HepG2 (cell line): ENCODE data around the gene HNRNPA1. TPM values are rescaled to one million over a fixed set of nuclear protein-coding genes. Genes with fewer than 3 reads are reported as not detected.
"Not testable (repeated sequence)": the region's sequence is repeated elsewhere in the genome, so short reads cannot be mapped to it uniquely, and the experiment has no call there.

ENCODE experiments used
- ATAC-seq: fragments of 200-7000 bp; cut with Tn5 transposase; 3 replicates; pipeline ENCODE4 v1.9.1; 2020; ENCODE audit warnings: mild to moderate bottlenecking, moderate library complexity
- BruUV-seq: library from RNA; stranded (reverse); fragments of 400-500 nt; replicated peaks from 2 replicates; lab custom pipeline; 2021; lab: Mats Ljungman, UMichigan
- CTCF ChIA-PET: fragments of 300-600 bp; formaldehyde crosslinking; extraction: SDS; loops from one replicate; lab custom pipeline; 2021; ENCODE audit warnings: low total read pairs, inconsistent platforms, low intra/inter-chr PET ratio; lab: Yijun Ruan, JAX
- POLR2A ChIA-PET: fragments of 350-600 bp; sonication (Branson Sonifier 250); formaldehyde crosslinking; loops from one replicate; lab custom pipeline; 2020; ENCODE audit warnings: antibody characterized with exemption, inconsistent platforms; lab: Yijun Ruan, JAX
- DNase-seq: peaks from one replicate; pipeline ENCODE4 v3.0.0-alpha.2; 2015; ENCODE audit warnings: low spot score
- FAIRE-seq: peaks from 3 replicates; lab custom pipeline; 2011; peaks lifted over from hg19 to GRCh38; lab: Jason Lieb, UNC
- H2AFZ ChIP-seq: one replicate; pipeline ENCODE4 v1.6.1; 2011; ENCODE audit warnings: low read length, inconsistent platforms
- H3K27ac ChIP-seq: fragments of 300-600 bp; 3 replicates; pipeline ENCODE4 v1.8.0; 2011; ENCODE audit warnings: mixed run types, mild to moderate bottlenecking, mixed read lengths, low read length, inconsistent platforms; ENCODE audit not compliant: insufficient read depth; ENCODE audit errors: extremely low read length
- H3K27me3 ChIP-seq, 2 experiments: fragments of 200-600 bp in 1 of 2; 2 replicates in 1 of 2; 3 replicates in 1 of 2; pipeline versions ENCODE4 v1.6.0 to v1.8.0; 2011; ENCODE audit warnings: low read length in 2 of 2, mild to moderate bottlenecking in 2 of 2, moderate library complexity in 2 of 2, inconsistent platforms in 1 of 2; ENCODE audit not compliant: insufficient read depth in 2 of 2, control insufficient read depth in 1 of 2
- H3K36me3 ChIP-seq, 2 experiments: fragments of 200-600 bp in 1 of 2; replicated peaks in 1 of 2; 2 replicates in 1 of 2; 3 replicates in 1 of 2; pipeline versions ENCODE4 v1.5.1 to v1.8.0; 2011; ENCODE audit warnings: low read length in 2 of 2, inconsistent platforms in 1 of 2; ENCODE audit not compliant: insufficient read depth in 2 of 2, control insufficient read depth in 1 of 2
- H3K4me1 ChIP-seq: 2 replicates; pipeline ENCODE4 v1.5.1; 2012; ENCODE audit warnings: low read length, inconsistent platforms; ENCODE audit not compliant: insufficient read depth
- H3K4me2 ChIP-seq: 2 replicates; pipeline ENCODE4 v1.6.0; 2011; ENCODE audit warnings: low read depth, low read length, inconsistent platforms
- H3K4me3 ChIP-seq, 3 experiments: fragments of 200-600 bp in 1 of 3; sonication (generic), shearing (Covaris generic) in 1 of 3; replicated peaks in 1 of 3; 2 replicates each; pipeline ENCODE4 v1.5.1; 2011 to 2016; ENCODE audit warnings: low read length in 3 of 3, inconsistent platforms in 2 of 3, low read depth in 2 of 3, mild to moderate bottlenecking in 2 of 3, control low read depth in 1 of 3, mixed read lengths in 1 of 3; ENCODE audit not compliant: insufficient read depth in 1 of 3
- H3K79me2 ChIP-seq: one replicate; pipeline ENCODE4 v1.6.1; 2011; ENCODE audit warnings: low read length, inconsistent platforms; ENCODE audit not compliant: insufficient read depth
- H3K9ac ChIP-seq: 2 replicates; pipeline ENCODE4 v1.6.0; 2011; ENCODE audit warnings: mild to moderate bottlenecking, low read depth, low read length, inconsistent platforms; ENCODE audit not compliant: insufficient read depth
- H3K9me3 ChIP-seq: 2 replicates; pipeline ENCODE4 v1.5.1; 2012; ENCODE audit warnings: mild to moderate bottlenecking, low read length
- H4K20me1 ChIP-seq: 2 replicates; pipeline ENCODE4 v1.6.0; 2011; ENCODE audit warnings: inconsistent platforms, mild to moderate bottlenecking, low read length, moderate library complexity; ENCODE audit not compliant: insufficient read depth
- ARID2 ChIP-seq: sonication (generic); formaldehyde crosslinking; IDR thresholded peaks from 2 replicates; pipeline ENCODE4 v1.8.1; 2022; ENCODE audit warnings: mild to moderate bottlenecking, missing genetic modification reagents, borderline replicate concordance
- ATF1 ChIP-seq: IDR thresholded peaks from 2 replicates; pipeline ENCODE4 v1.6.1; 2016; ENCODE audit warnings: mild to moderate bottlenecking, control low read depth
- CCDC6 ChIP-seq: sonication (generic); formaldehyde crosslinking; IDR thresholded peaks from 2 replicates; pipeline ENCODE4 v1.8.1; 2022; ENCODE audit warnings: mild to moderate bottlenecking, missing genetic modification reagents, moderate library complexity
- EEA1 ChIP-seq: sonication (generic); formaldehyde crosslinking; IDR thresholded peaks from 2 replicates; pipeline ENCODE4 v1.5.1; 2020; ENCODE audit warnings: mild to moderate bottlenecking, missing genetic modification reagents, borderline replicate concordance
- FLYWCH1 ChIP-seq: sonication (generic); formaldehyde crosslinking; IDR thresholded peaks from 2 replicates; pipeline ENCODE4 v1.8.1; 2023; ENCODE audit warnings: mild to moderate bottlenecking, missing genetic modification reagents
- POLR2AphosphoS5 ChIP-seq: IDR thresholded peaks from 2 replicates; pipeline ENCODE4 v1.6.1; 2012; ENCODE audit warnings: low read depth, low read length
- ZBTB42 ChIP-seq: sonication (generic); formaldehyde crosslinking; IDR thresholded peaks from 2 replicates; pipeline ENCODE4 v1.5.0; 2020; ENCODE audit warnings: mild to moderate bottlenecking, missing genetic modification reagents
- ZNF136 ChIP-seq: sonication (generic); formaldehyde crosslinking; IDR thresholded peaks from 2 replicates; pipeline ENCODE4 v1.8.1; 2022; ENCODE audit warnings: low read depth, mild to moderate bottlenecking, moderate library complexity, missing genetic modification reagents
- ZNF224 ChIP-seq: sonication (generic); formaldehyde crosslinking; IDR thresholded peaks from 2 replicates; pipeline ENCODE4 v1.5.0; 2020; ENCODE audit warnings: mild to moderate bottlenecking, missing genetic modification reagents
- ZNF331 ChIP-seq: sonication (generic); formaldehyde crosslinking; IDR thresholded peaks from 2 replicates; pipeline ENCODE4 v1.4.0; 2020; ENCODE audit warnings: missing genetic modification reagents
- ZNF703 ChIP-seq: sonication (generic); formaldehyde crosslinking; IDR thresholded peaks from 2 replicates; pipeline ENCODE4 v1.5.1; 2020; ENCODE audit warnings: missing genetic modification reagents, mild to moderate bottlenecking, moderate library complexity, borderline replicate concordance
- ZSCAN25 ChIP-seq: sonication (generic); formaldehyde crosslinking; IDR thresholded peaks from 2 replicates; pipeline ENCODE4 v1.8.0; 2022; ENCODE audit warnings: mild to moderate bottlenecking, missing genetic modification reagents
- WGBS: methylation state at CpG from one replicate; pipeline ENCODE4 v1.1.6; 2017; ENCODE audit warnings: low lambda C conversion rate; 5-methylcytosine and 5-hydroxymethylcytosine counted together
- in situ Hi-C: cut with HindIII; loops from 2 replicates; pipeline ENCODE4 v1.10.0; 2017; ENCODE audit warnings: low pct_unique_long_range_greater_than_20kb; ENCODE audit not compliant: extremely low pct_ligation_motif_present
- intact Hi-C: fragments of 100-400 bp; cut with micrococcal nuclease; formaldehyde crosslinking; loops from one replicate; pipeline ENCODE4 v1.10.0; 2022; ENCODE audit not compliant: unreplicated experiment
- polyA plus RNA-seq, 8 experiments: library from polyadenylated mRNA; depleted of rRNA in 3 of 8; stranded (reverse) in 7 of 8; unstranded in 1 of 8; fragments of >200 nt; fragmentation: Illumina TruSeq in 4 of 8; extraction: Trizol in 4 of 8; gene quantifications; 2 replicates each; pipeline versions ENCODE4 v1.2.1 to v1.2.3, GENCODE V29; 2011 to 2016; ENCODE audit warnings: low read depth in 4 of 8, missing spikeins in 1 of 8, mixed read lengths in 1 of 8; ENCODE audit not compliant: insufficient read depth in 1 of 8
- total RNA-seq, 5 experiments: library from RNA; depleted of rRNA; stranded (reverse); fragments of >200 nt; fragmentation: Illumina TruSeq; extraction: Trizol; gene quantifications; 2 replicates each; pipeline ENCODE4 v1.2.3, GENCODE V29; 2016; ENCODE audit warnings: low read depth in 1 of 5
- TF ChIP-seq, protein P1 (sequence below): sonication (generic); formaldehyde crosslinking; IDR thresholded peaks from 2 replicates; pipeline ENCODE4 v1.4.0; 2020; ENCODE audit warnings: mild to moderate bottlenecking, missing genetic modification reagents
- TF ChIP-seq, protein P2 (sequence below): sonication (generic); formaldehyde crosslinking; IDR thresholded peaks from 2 replicates; pipeline ENCODE4 v1.4.0; 2020; ENCODE audit warnings: mild to moderate bottlenecking, missing genetic modification reagents

The HNRNPA1 gene
- total and polyA plus RNA-seq, 2 of the 13 experiments (the other 11 are each of a cell fraction or from before 2014, with no cell fraction given) = 535 to 1,820 TPM

DNA sequence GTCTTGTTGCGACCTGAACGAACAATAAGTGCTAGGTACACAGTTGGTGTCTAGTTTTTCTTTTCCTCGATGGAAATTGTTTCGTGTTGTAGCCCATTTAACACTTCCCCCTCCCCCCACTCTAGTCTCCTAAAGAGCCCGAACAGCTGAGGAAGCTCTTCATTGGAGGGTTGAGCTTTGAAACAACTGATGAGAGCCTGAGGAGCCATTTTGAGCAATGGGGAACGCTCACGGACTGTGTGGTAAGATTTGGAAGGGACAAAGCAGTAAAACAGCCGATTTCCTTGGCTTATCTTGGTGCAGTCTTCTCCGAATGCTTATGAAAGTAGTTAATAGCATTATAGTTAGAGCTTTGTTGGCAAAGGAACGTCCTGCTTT, 724 bp downstream of the HNRNPA1 start:
- H3K9me3 ChIP-seq, BruUV-seq, H2AFZ ChIP-seq, intact Hi-C loops, CTCF ChIA-PET, H3K27me3 ChIP-seq, FAIRE-seq, DNase-seq, ATAC-seq: not testable (repeated sequence)
- H3K9ac ChIP-seq = peak overlapping the region; percentile 100
- in situ Hi-C loops = loop anchor here (5.0 kb wide), 1 partner anchor 46 kb away; the partner anchor contains the start of gene COPZ1
- peaks cover 66% of the 10 kb centered on the region for H3K4me1 ChIP-seq
- WGBS = 2% methylated on average over 10 of the region's 10 CpGs
- peak overlapping the region; percentile 73 to 79 (median 76) for H3K4me3 ChIP-seq
- H3K79me2 ChIP-seq = peaks cover 71% of the 10 kb centered on the region
- POLR2A ChIA-PET = interaction anchor here (2.2 to 4.5 kb wide), 6 partner anchors 14 to 77 kb away, joined by 9 to 176 read pairs (median 47); partner anchors contain the start of genes COPZ1 and NFE2
- peaks cover 9 to 46% of the 10 kb centered on the region in 2 experiments for H3K36me3 ChIP-seq
- H3K27ac ChIP-seq = peak overlapping the region; percentile 96
- peaks cover 47% of the 10 kb centered on the region for H4K20me1 ChIP-seq
- peak overlapping the region; percentile 79 for H3K4me2 ChIP-seq
- 0 out of 2 replicates have a peak, but pooled peaks have one; percentile 15 for TF ChIP-seq ZNF136
- TF ChIP-seq ZNF224 = 0 out of 2 replicates have a peak, but pooled peaks have one; percentile 59
- TF ChIP-seq, protein P1, sequence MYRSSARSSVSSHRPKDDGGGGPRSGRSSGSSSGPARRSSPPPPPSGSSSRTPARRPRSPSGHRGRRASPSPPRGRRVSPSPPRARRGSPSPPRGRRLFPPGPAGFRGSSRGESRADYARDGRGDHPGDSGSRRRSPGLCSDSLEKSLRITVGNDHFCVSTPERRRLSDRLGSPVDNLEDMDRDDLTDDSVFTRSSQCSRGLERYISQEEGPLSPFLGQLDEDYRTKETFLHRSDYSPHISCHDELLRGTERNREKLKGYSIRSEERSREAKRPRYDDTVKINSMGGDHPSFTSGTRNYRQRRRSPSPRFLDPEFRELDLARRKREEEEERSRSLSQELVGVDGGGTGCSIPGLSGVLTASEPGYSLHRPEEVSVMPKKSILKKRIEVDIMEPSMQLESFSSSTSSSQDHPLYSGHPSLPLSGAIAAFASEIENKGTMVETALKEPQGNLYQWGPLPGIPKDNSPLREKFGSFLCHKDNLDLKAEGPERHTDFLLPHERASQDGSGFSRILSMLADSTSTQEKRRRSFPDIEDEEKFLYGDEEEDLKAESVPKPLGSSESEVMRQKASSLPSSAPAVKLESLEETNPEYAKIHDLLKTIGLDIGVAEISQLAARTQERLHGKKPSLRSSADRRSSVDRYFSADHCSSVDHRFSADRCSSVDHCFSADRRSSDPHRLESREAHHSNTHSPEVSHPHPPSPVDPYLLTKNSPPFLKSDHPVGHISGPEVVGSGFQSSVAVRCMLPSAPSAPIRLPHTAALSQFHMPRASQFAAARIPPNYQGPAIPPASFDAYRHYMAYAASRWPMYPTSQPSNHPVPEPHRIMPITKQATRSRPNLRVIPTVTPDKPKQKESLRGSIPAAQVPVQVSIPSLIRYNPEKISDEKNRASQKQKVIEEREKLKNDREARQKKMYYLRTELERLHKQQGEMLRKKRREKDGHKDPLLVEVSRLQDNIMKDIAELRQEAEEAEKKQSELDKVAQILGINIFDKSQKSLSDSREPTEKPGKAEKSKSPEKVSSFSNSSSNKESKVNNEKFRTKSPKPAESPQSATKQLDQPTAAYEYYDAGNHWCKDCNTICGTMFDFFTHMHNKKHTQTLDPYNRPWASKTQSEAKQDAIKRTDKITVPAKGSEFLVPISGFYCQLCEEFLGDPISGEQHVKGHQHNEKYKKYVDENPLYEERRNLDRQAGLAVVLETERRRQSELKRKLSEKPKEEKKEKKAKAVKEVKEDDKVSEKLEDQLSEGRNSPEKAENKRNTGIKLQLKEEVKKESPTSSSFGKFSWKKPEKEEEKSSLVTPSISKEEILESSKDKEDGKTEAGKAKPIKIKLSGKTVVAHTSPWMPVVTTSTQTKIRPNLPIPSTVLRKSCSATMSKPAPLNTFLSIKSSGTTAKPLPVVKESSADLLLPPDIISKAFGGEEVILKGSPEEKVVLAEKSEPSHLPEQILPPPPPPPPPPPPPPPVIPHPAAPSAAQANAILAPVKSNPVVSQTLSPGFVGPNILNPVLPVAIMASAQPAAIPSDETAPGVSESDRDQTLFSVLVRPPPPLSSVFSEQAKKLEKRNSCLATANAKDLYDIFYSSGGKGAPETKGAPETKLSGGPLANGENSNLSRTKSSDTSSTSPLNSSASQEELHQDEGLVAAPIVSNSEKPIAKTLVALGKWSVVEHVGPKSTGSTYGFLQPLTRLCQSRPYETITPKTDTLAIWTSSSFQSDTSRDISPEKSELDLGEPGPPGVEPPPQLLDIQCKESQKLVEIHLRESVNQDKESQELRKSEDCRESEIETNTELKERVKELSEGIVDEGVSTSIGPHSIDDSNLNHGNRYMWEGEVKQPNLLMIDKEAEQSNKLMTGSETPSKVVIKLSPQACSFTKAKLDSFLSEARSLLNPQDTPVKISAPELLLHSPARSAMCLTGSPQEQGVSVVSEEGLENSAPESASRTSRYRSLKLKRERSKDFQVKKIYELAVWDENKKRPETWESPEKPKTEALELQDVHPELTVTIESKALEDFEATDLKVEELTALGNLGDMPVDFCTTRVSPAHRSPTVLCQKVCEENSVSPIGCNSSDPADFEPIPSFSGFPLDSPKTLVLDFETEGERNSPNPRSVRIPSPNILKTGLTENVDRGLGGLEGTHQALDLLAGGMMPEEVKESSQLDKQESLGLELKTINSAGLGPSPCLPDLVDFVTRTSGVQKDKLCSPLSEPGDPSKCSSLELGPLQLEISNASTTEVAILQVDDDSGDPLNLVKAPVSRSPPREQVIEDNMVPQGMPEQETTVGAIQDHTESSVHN (CRISPR knock-in tag) = 0 out of 2 replicates have a peak, but pooled peaks have one; percentile 4
- TF ChIP-seq FLYWCH1 (CRISPR knock-in tag) = peak; percentile 7; the same call in 1 of the 2 replicates
- 0 out of 2 replicates have a peak, but pooled peaks have one; percentile 26 for TF ChIP-seq ATF1 (CRISPR knock-in tag)
- TF ChIP-seq, protein P2, sequence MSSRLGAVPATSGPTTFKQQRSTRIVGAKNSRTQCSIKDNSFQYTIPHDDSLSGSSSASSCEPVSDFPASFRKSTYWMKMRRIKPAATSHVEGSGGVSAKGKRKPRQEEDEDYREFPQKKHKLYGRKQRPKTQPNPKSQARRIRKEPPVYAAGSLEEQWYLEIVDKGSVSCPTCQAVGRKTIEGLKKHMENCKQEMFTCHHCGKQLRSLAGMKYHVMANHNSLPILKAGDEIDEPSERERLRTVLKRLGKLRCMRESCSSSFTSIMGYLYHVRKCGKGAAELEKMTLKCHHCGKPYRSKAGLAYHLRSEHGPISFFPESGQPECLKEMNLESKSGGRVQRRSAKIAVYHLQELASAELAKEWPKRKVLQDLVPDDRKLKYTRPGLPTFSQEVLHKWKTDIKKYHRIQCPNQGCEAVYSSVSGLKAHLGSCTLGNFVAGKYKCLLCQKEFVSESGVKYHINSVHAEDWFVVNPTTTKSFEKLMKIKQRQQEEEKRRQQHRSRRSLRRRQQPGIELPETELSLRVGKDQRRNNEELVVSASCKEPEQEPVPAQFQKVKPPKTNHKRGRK (CRISPR knock-in tag) = 0 out of 2 replicates have a peak, but pooled peaks have one; percentile 9
- peak; percentile 37; the same call in 1 of the 2 replicates for TF ChIP-seq POLR2AphosphoS5
- peak; percentile 56; the same call in 1 of the 2 replicates for TF ChIP-seq ZNF703 (CRISPR knock-in tag)
- peak; percentile 52; the same call in 1 of the 2 replicates for TF ChIP-seq ZBTB42 (CRISPR knock-in tag)
- TF ChIP-seq EEA1 (CRISPR knock-in tag) = 0 out of 2 replicates have a peak, but pooled peaks have one; percentile 4
- TF ChIP-seq ARID2 (CRISPR knock-in tag) = 0 out of 2 replicates have a peak, but pooled peaks have one; percentile 10
- 0 out of 2 replicates have a peak, but pooled peaks have one; percentile 5 for TF ChIP-seq ZNF331 (CRISPR knock-in tag)
- 0 out of 2 replicates have a peak, but pooled peaks have one; percentile 3 for TF ChIP-seq ZSCAN25 (CRISPR knock-in tag)
- 0 out of 2 replicates have a peak, but pooled peaks have one; percentile 8 for TF ChIP-seq CCDC6 (CRISPR knock-in tag)
